IMR-90 (cell line): ENCODE measurements around the gene RAB3IL1. TPM values are rescaled to one million over a fixed set of nuclear protein-coding genes. Genes with fewer than 3 reads are reported as not detected.

Experiments
- ATAC-seq: fragments of 200-7000 bp; cut with Tn5 transposase; 2 replicates; pipeline ENCODE4 v1.9.1; 2020; ENCODE audit warnings: low read depth, mild to moderate bottlenecking, moderate library complexity
- BruUV-seq: library from RNA; stranded (reverse); fragments of 400-500 nt; replicated peaks from 2 replicates; lab custom pipeline; 2021; lab: Mats Ljungman, UMichigan
- CTCF ChIA-PET: fragments of 300-600 bp; formaldehyde crosslinking; extraction: SDS; loops from one replicate; lab custom pipeline; 2021; ENCODE audit warnings: antibody characterized with exemption; lab: Yijun Ruan, JAX
- POLR2A ChIA-PET: fragments of 300-600 bp; sonication (Branson Sonifier 250); formaldehyde crosslinking; loops from one replicate; lab custom pipeline; 2022; ENCODE audit warnings: antibody characterized with exemption; ENCODE audit not compliant: unreplicated experiment; lab: Charles Lee
- DNase-seq: peaks from one replicate; pipeline ENCODE4 v3.0.0; 2013
- H2AFZ ChIP-seq: replicated peaks from 2 replicates; pipeline ENCODE3; 2013; ENCODE audit warnings: low read length, mild to moderate bottlenecking; ENCODE audit not compliant: poor library complexity
- H2AK5ac ChIP-seq: 2 replicates; pipeline ENCODE4 v1.6.1; 2013; ENCODE audit warnings: low read depth, low read length, inconsistent platforms
- H2AK9ac ChIP-seq: replicated peaks from 2 replicates; pipeline ENCODE3; 2013; ENCODE audit warnings: mild to moderate bottlenecking, low read depth, low read length, moderate library complexity; ENCODE audit not compliant: poor library complexity
- H2BK120ac ChIP-seq: 2 replicates; pipeline ENCODE4 v1.6.1; 2013; ENCODE audit warnings: low read depth, low read length, inconsistent platforms
- H2BK15ac ChIP-seq: 3 replicates; pipeline ENCODE4 v1.6.1; 2013; ENCODE audit warnings: low read depth, low read length, inconsistent platforms
- H2BK20ac ChIP-seq: 2 replicates; pipeline ENCODE4 v1.6.1; 2013; ENCODE audit warnings: low read depth, mild to moderate bottlenecking, inconsistent platforms, low read length, moderate library complexity
- H2BK5ac ChIP-seq: 2 replicates; pipeline ENCODE4 v1.6.1; 2013; ENCODE audit warnings: mild to moderate bottlenecking, low read depth, low read length, inconsistent platforms; ENCODE audit not compliant: poor library complexity, severe bottlenecking
- H3K14ac ChIP-seq: replicated peaks from 2 replicates; pipeline ENCODE4 v1.6.1; 2013; ENCODE audit warnings: low read depth, low read length, inconsistent platforms
- H3K18ac ChIP-seq: 2 replicates; pipeline ENCODE4 v1.6.1; 2013; ENCODE audit warnings: low read depth, low read length, control low read depth
- H3K23ac ChIP-seq: 2 replicates; pipeline ENCODE4 v1.6.1; 2013; ENCODE audit warnings: low read depth, low read length, inconsistent platforms
- H3K27ac ChIP-seq: 2 replicates; pipeline ENCODE4 v1.5.1; 2013; ENCODE audit warnings: mild to moderate bottlenecking, control low read depth, low read length; ENCODE audit not compliant: insufficient read depth
- H3K27me3 ChIP-seq: 2 replicates; pipeline ENCODE4 v1.6.1; 2013; ENCODE audit warnings: low read length; ENCODE audit not compliant: control insufficient read depth, insufficient read depth
- H3K36me3 ChIP-seq: 2 replicates; pipeline ENCODE4 v1.6.1; 2013; ENCODE audit warnings: low read length, mixed read lengths; ENCODE audit not compliant: control insufficient read depth, insufficient read depth
- H3K4ac ChIP-seq: 2 replicates; pipeline ENCODE4 v1.6.1; 2013; ENCODE audit warnings: low read depth, low read length, inconsistent platforms
- H3K4me1 ChIP-seq: 2 replicates; pipeline ENCODE4 v1.6.1; 2013; ENCODE audit warnings: low read length, mixed read lengths; ENCODE audit not compliant: control insufficient read depth, insufficient read depth
- H3K4me2 ChIP-seq: 2 replicates; pipeline ENCODE4 v1.6.1; 2013; ENCODE audit warnings: low read depth, mild to moderate bottlenecking, control low read depth, low read length, moderate library complexity
- H3K4me3 ChIP-seq: 2 replicates; pipeline ENCODE4 v1.5.1; 2013; ENCODE audit warnings: low read depth, mild to moderate bottlenecking, control low read depth, low read length, moderate library complexity; ENCODE audit not compliant: insufficient read depth
- H3K56ac ChIP-seq: 2 replicates; pipeline ENCODE4 v1.6.1; 2013; ENCODE audit warnings: low read length, inconsistent platforms; ENCODE audit not compliant: insufficient read depth; ENCODE audit errors: extremely low read depth
- H3K79me1 ChIP-seq, 2 experiments: 2 replicates each; pipeline ENCODE4 v1.6.1; 2013; ENCODE audit warnings: low read length in 2 of 2, inconsistent platforms in 1 of 2, low read depth in 1 of 2
- H3K9ac ChIP-seq: 2 replicates; pipeline ENCODE4 v1.6.1; 2013; ENCODE audit warnings: low read depth, low read length, control low read depth
- H3K9me1 ChIP-seq: 2 replicates; pipeline ENCODE4 v1.6.1; 2013; ENCODE audit warnings: low read length, inconsistent platforms; ENCODE audit not compliant: insufficient read depth
- H3K9me3 ChIP-seq: 2 replicates; pipeline ENCODE4 v1.6.1; 2013; ENCODE audit warnings: low read length; ENCODE audit not compliant: control insufficient read depth, insufficient read depth
- H4K20me1 ChIP-seq: 2 replicates; pipeline ENCODE4 v1.6.1; 2013; ENCODE audit warnings: low read length, inconsistent platforms; ENCODE audit not compliant: insufficient read depth
- H4K5ac ChIP-seq: 2 replicates; pipeline ENCODE4 v1.6.1; 2013; ENCODE audit warnings: mild to moderate bottlenecking, low read depth, low read length, control low read depth
- H4K8ac ChIP-seq, 2 experiments: 2 replicates each; pipeline ENCODE4 v1.6.1; 2013; ENCODE audit warnings: low read depth in 2 of 2, low read length in 2 of 2, control low read depth in 1 of 2, inconsistent platforms in 1 of 2
- H4K91ac ChIP-seq: 2 replicates; pipeline ENCODE4 v1.6.1; 2013; ENCODE audit warnings: low read depth, low read length, inconsistent platforms; ENCODE audit not compliant: insufficient read depth
- BHLHE40 ChIP-seq: fragments of 150-350 bp; IDR thresholded peaks from 2 replicates; pipeline ENCODE4 v1.6.1; 2016; ENCODE audit warnings: mild to moderate bottlenecking, low read depth, low read length
- CEBPB ChIP-seq: IDR thresholded peaks from 2 replicates; pipeline ENCODE4 v1.6.1; 2012; ENCODE audit warnings: low read depth, low read length, improper control_type of control experiment
- CHD1 ChIP-seq: IDR thresholded peaks from 2 replicates; pipeline ENCODE4 v1.6.1; 2012; ENCODE audit warnings: low read depth, low read length, improper control_type of control experiment
- FOS ChIP-seq: fragments of 150-350 bp; IDR thresholded peaks from 2 replicates; pipeline ENCODE4 v1.6.1; 2016; ENCODE audit warnings: low read depth, low read length
- MAFK ChIP-seq: IDR thresholded peaks from 2 replicates; pipeline ENCODE4 v1.6.1; 2012; ENCODE audit warnings: low read depth, low read length, improper control_type of control experiment
- MAZ ChIP-seq: IDR thresholded peaks from 2 replicates; pipeline ENCODE4 v1.6.1; 2012; ENCODE audit warnings: low read depth, mild to moderate bottlenecking, low read length, improper control_type of control experiment, moderate library complexity, borderline replicate concordance
- MXI1 ChIP-seq: IDR thresholded peaks from 2 replicates; pipeline ENCODE4 v1.6.1; 2012; ENCODE audit warnings: low read depth, mild to moderate bottlenecking, low read length, moderate library complexity, borderline replicate concordance
- POLR2A ChIP-seq: IDR thresholded peaks from 2 replicates; pipeline ENCODE4 v1.6.1; 2012; ENCODE audit warnings: mild to moderate bottlenecking, low read depth, low read length
- RAD21 ChIP-seq: IDR thresholded peaks from 2 replicates; pipeline ENCODE4 v1.6.1; 2012; ENCODE audit warnings: low read length, improper control_type of control experiment
- RCOR1 ChIP-seq: IDR thresholded peaks from 2 replicates; pipeline ENCODE4 v1.6.1; 2012; ENCODE audit warnings: mild to moderate bottlenecking, low read length, improper control_type of control experiment; ENCODE audit not compliant: insufficient replicate concordance
- RFX5 ChIP-seq: IDR thresholded peaks from 2 replicates; pipeline ENCODE4 v1.8.0; 2012; ENCODE audit warnings: low read depth, mild to moderate bottlenecking, low read length, moderate library complexity
- SMC3 ChIP-seq: fragments of 150-350 bp; IDR thresholded peaks from 2 replicates; pipeline ENCODE4 v1.6.1; 2016; ENCODE audit warnings: low read depth, mild to moderate bottlenecking, antibody characterized with exemption, low read length, moderate library complexity
- USF2 ChIP-seq: fragments of 150-350 bp; IDR thresholded peaks from 2 replicates; pipeline ENCODE4 v1.6.1; 2017; ENCODE audit warnings: mild to moderate bottlenecking, antibody characterized with exemption, low read length, low read depth
- WGBS, 2 experiments: methylation state at CpG; one replicate each; pipeline versions ENCODE4 v1.1.5 to v1.1.7; 2013; ENCODE audit warnings: missing lambda C conversion rate in 2 of 2; ENCODE audit not compliant: insufficient read length in 1 of 2; ENCODE audit errors: extremely low coverage in 2 of 2; 5-methylcytosine and 5-hydroxymethylcytosine counted together
- dilution Hi-C: fragments of 300-500 bp; cut with HindIII; formaldehyde crosslinking; loops from one replicate; pipeline ENCODE4 v1.14.3; 2018; ENCODE audit warnings: low sequenced_read_pairs; ENCODE audit not compliant: unreplicated experiment
- in situ Hi-C: fragments of 300-500 bp; cut with MboI; formaldehyde crosslinking; loops from 3 replicates; pipeline ENCODE4 v1.14.3; 2019; ENCODE audit warnings: low sequenced_read_pairs, inconsistent platforms, mixed read lengths
- intact Hi-C: fragments of 100-400 bp; cut with micrococcal nuclease; formaldehyde crosslinking; loops from 2 replicates; pipeline ENCODE4 v1.10.0; 2022
- polyA plus RNA-seq, 3 experiments: library from polyadenylated mRNA; depleted of rRNA; stranded (reverse); fragments of >200 nt; gene quantifications; 2 replicates each; pipeline ENCODE4 v1.2.3, GENCODE V29; 2012; ENCODE audit warnings: low replicate concordance in 1 of 3
- total RNA-seq: library from RNA; depleted of rRNA; stranded (reverse); fragments of >200 nt; gene quantifications from 2 replicates; pipeline ENCODE4 v1.2.3, GENCODE V29; 2012
- TF ChIP-seq, protein P1 (sequence below): conservative IDR thresholded peaks from 2 replicates; pipeline ENCODE4 v1.5.1; 2012; ENCODE audit warnings: mild to moderate bottlenecking, low read depth, low read length, improper control_type of control experiment
- TF ChIP-seq, protein P2 (sequence below): fragments of 150-350 bp; IDR thresholded peaks from 2 replicates; pipeline ENCODE4 v1.6.1; 2016; ENCODE audit warnings: low read depth, mild to moderate bottlenecking, low read length, moderate library complexity, borderline replicate concordance

Gene RAB3IL1
- total and polyA plus RNA-seq, 2 of the 4 experiments (the other 2 are of a cell fraction): 0.72 to 1.9 TPM

DNA sequence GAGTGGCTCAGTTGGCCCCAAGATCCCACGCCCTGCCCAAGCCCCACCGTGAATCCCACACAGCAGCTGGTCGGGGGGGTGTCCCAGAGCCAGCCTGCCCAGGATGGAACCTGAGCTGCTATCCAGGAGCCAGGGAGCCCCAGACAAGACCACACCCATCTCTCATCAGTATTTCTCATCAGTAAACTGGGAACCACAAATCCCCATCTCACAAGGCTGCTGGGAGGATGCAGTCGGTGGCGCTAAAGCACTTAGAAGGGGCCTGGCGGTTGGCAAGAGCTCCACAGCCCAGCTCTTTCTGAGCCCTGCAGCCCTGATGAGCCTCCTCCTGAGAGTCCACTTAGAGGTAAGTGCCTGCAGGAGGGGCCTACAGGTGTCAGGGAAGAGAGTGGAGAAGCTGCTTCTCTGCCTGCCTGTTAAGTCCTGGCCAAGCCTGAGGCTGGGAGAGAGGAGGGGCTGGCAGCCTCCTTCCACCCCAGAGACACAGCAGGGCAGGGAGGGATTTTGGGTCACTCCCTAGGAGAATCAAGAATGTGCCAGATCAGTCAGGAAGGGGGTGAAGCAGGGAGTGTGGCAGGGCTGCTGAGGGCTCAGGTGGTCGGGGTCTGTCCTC, 32.1 kb downstream of the RAB3IL1 start:
- H3K4me1 ChIP-seq: peaks cover 20% of the 10 kb centered on the region
- H3K79me1 ChIP-seq: peaks cover 32 to 89% of the 10 kb centered on the region in 2 experiments
- intact Hi-C loops (no loop called here), in situ Hi-C loops (no loop called here), dilution Hi-C loops (no loop called here)
- no peak overlapping the region for H3K23ac ChIP-seq
- WGBS, 2 experiments: no CpG with 5 or more reads among the region's 7 CpGs
- POLR2A ChIA-PET: interaction anchor here (1.1 kb wide), 1 partner anchor 64 kb away, joined by 4 read pairs; no protein-coding TSS in a partner anchor
- no peak overlapping the region for H3K14ac ChIP-seq
- H3K9ac ChIP-seq: no peak overlapping the region
- H4K91ac ChIP-seq: no peak overlapping the region
- no peak for DNase-seq
- peaks cover 3% of the 10 kb centered on the region; the same call in 1 of the 2 replicates for H3K9me3 ChIP-seq
- no peak overlapping the region for H2BK5ac ChIP-seq
- peaks cover 22% of the 10 kb centered on the region; the same call in 1 of the 2 replicates for H4K20me1 ChIP-seq
- no peak overlapping the region for H2AFZ ChIP-seq
- H3K27me3 ChIP-seq: no peaks in the 10 kb centered on the region
- H2BK120ac ChIP-seq: no peak overlapping the region
- H3K4me3 ChIP-seq: no peak overlapping the region
- no peak overlapping the region for H4K5ac ChIP-seq
- BruUV-seq: no TSS peak
- H3K27ac ChIP-seq: no peak overlapping the region
- CTCF ChIA-PET: interaction anchor here (0.6 kb wide), 1 partner anchor 14 kb away, joined by 3 read pairs; no protein-coding TSS in a partner anchor
- no peaks in the 10 kb centered on the region; the same call in 1 of the 2 replicates for H3K36me3 ChIP-seq
- no peak for ATAC-seq
- no peak overlapping the region for H2BK20ac ChIP-seq
- H3K4ac ChIP-seq: no peak overlapping the region
- H2BK15ac ChIP-seq: no peak overlapping the region; the same call in 2 of the 3 replicates
- H2AK5ac ChIP-seq: 0 out of 2 replicates have a peak overlapping the region, but pooled peaks have one; percentile 25
- H3K9me1 ChIP-seq: peaks cover 23% of the 10 kb centered on the region
- H3K56ac ChIP-seq: no peak overlapping the region
- no peak overlapping the region for H3K4me2 ChIP-seq
- H2AK9ac ChIP-seq: no peak overlapping the region
- H3K18ac ChIP-seq: no peak overlapping the region
- H4K8ac ChIP-seq: no peak overlapping the region
- TF ChIP-seq FOS (no peak), RFX5 (no peak), POLR2A (no peak), MXI1 (no peak), BHLHE40 (no peak), MAFK (no peak), SMC3 (no peak), MAZ (no peak), CHD1 (no peak), RCOR1 (no peak), RAD21 (no peak), USF2 (no peak), CEBPB (no peak)
- TF ChIP-seq, protein P1, sequence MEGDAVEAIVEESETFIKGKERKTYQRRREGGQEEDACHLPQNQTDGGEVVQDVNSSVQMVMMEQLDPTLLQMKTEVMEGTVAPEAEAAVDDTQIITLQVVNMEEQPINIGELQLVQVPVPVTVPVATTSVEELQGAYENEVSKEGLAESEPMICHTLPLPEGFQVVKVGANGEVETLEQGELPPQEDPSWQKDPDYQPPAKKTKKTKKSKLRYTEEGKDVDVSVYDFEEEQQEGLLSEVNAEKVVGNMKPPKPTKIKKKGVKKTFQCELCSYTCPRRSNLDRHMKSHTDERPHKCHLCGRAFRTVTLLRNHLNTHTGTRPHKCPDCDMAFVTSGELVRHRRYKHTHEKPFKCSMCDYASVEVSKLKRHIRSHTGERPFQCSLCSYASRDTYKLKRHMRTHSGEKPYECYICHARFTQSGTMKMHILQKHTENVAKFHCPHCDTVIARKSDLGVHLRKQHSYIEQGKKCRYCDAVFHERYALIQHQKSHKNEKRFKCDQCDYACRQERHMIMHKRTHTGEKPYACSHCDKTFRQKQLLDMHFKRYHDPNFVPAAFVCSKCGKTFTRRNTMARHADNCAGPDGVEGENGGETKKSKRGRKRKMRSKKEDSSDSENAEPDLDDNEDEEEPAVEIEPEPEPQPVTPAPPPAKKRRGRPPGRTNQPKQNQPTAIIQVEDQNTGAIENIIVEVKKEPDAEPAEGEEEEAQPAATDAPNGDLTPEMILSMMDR: no peak
- TF ChIP-seq, protein P2, sequence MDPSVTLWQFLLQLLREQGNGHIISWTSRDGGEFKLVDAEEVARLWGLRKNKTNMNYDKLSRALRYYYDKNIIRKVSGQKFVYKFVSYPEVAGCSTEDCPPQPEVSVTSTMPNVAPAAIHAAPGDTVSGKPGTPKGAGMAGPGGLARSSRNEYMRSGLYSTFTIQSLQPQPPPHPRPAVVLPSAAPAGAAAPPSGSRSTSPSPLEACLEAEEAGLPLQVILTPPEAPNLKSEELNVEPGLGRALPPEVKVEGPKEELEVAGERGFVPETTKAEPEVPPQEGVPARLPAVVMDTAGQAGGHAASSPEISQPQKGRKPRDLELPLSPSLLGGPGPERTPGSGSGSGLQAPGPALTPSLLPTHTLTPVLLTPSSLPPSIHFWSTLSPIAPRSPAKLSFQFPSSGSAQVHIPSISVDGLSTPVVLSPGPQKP: no peak
